GM21526 (cell line): ENCODE measurements around the gene CDX2.

Source experiments
- ATAC-seq: cut with Tn5 transposase; IDR thresholded peaks from one replicate; pipeline ENCODE4 v1.9.1; 2021; ENCODE audit warnings: moderate library complexity; ENCODE audit not compliant: unreplicated experiment, low FRiP score

CDX2 gene

DNA sequence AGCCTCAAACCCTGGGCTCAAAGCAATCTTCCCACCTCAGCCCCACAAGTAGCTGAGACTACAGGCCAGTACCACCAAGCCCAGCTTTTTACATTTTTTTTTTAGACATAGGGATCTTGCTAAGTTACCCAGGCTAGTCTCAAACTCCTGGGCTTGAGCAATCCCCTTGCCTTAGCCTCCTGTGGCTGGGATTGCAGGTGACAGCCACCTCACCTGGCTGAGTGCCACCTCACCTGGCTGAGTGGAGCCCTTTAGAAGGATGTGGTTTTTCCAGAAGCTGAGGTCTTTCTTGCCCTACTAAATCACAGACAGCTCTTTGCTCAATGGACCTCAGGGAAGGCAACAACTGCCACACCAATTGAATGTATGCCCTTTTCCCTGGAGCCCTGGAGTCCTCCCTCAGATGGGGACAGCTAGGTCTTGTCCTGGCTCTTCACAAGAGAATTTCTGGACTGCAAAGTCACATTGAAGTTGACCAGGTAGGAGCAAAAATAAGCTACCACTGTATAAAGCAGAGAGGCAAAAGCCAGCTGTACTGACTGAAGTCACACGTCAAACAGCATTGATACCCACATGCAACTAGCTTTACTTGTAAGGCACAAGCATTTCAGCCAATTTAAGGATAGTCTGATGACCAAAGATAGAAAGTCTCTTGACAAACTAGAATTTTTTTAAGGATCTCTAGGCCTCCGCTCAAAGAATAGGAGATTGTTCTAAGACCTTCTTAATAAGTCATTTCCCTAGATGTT, 35.4 kb downstream of the CDX2 start:
- no peak for ATAC-seq

DNA sequence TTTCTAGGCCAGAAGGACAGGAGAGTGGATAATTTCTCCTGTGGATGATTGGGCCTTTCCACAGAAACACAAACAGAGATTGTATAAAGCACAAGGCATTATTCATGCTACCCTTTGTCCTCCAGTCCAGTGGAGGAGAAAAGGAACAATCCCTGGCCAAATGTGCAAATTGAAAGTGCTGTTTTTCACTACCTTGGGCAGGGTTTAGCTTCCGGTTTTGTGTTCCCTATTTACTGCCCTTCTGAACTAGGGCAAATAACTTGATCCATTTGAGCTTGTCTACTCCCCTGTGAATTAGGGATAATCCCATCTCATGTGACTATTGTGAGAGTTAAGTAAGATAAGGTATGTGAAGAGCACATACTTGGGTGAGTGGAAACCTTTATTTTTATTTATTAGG, 36.0 kb downstream of the CDX2 start:
- no peak for ATAC-seq

DNA sequence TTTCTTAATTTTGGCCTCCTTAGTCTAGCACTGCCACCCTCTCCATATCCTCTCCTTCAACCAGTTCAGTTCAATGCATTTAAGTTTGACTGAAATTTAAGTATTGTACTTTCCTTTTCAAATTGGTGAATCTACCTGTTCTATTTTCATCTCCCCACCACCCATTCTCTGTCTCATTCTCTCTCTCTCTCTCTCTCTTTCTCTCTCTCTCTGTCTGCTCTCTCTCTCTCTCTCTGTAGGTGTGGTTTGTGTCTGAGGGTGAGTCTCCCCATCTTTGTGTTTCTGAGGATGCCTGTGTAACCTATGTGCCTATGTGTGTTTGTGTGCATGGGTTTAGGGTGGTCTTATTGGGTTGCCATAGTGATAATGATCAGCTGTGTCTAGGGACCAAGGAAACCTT, 39.2 kb downstream of the CDX2 start:
- no peak for ATAC-seq

DNA sequence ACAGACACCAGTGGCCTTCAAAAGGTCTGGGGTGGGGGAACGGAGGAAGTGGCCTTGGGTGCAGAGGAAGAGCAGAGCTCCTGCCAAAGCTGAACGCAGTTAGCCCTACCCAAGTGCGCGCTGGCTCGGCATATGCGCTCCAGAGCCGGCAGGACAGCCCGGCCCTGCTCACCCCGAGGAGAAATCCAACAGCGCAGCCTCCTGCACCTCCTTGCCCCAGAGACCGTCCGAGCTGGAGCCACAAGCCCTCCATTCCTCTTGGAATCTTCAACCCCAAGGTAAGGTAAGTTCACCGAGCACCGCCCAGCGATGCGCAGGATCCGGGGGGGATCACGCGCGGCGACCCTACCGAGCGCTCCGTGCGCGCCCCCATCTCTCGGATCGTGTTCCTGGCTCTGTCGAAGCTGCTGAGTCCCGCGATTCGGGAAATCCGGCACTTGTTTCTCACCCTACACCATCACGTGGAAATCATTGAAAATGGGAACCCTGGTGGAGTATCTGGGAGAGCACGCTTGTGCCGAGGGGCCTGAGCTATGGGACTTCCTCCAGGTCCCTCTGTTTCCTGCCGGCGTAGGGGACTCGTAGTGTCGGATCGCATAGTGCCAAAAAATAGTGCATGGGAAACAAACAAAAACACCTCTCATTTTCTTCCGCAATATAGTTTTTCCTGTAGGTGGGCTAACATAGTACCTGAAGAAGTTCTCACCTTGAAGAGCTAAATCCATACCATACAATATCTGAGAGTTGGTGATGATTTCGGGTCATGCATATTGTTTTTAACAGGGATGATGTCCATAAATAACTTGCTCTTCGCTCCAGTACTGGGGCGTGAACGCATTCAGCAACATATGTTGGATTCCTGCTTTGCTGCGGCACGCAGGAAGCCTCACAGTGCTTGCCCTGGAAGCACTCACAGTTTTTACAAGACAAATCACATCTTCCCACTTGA, 40.0 kb downstream of the CDX2 start:
- no peak for ATAC-seq

DNA sequence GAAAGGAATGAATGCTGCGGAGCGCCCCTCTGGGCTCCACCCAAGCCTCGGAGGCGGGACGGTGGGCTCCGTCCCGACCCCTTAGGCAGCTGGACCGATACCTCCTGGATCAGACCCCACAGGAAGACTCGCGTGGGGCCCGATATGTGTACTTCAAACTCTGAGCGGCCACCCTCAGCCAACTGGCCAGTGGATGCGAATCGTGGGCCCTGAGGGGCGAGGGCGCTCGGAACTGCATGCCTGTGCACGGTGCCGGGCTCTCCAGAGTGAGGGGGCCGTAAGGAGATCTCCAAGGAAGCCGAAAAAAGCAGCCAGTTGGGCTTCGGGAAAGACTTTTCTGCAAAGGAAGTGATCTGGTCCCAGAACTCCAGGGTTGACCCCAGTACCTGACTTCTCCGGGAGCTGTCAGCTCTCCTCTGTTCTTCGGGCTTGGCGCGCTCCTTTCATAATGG, 40.7 kb downstream of the CDX2 start:
- ATAC-seq, result no peak

DNA sequence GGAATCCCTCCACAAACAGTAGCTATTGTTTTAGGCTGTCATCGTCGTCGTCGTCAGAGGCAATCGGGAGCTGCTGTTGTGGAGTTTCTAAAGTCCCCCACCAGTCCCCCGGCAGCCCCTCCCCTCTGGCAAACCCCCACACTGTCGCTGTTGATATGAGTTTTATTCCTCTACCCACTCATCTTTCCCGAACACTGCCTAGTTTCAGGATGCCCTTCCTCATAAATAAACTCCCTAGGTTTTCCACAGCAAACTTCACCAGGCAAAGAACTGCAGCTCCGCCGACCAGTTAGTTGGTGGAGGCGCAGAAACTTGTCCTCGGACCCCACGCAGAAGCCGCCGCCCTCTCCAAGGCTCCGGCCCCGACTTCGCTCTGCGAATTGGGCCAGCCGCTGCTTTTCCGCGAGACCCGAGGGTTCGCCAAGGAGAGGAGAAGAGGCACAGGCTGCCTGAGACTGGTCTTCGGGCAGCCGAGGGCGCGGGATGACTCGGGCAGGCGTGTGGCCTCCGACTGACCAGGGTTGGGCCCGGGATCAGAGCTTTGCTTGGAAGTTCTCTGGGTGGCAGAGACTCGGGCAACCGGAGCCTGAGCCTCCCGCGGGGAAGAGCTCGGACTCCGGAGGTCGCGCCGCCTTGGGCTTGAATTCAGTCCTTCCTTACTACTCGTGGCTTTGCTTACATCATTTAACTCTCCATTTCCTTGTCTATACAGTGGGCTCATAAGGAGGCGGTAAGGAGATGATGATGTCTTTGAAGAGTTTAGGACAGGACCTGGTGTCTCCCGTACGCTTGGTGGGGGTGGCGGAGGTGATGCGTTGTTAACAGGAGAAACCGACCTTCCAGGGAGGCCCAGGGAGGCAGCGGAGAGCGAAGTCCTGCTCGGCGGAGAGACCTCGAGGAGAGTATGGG, 41.4 kb downstream of the CDX2 start:
- no peak for ATAC-seq

DNA sequence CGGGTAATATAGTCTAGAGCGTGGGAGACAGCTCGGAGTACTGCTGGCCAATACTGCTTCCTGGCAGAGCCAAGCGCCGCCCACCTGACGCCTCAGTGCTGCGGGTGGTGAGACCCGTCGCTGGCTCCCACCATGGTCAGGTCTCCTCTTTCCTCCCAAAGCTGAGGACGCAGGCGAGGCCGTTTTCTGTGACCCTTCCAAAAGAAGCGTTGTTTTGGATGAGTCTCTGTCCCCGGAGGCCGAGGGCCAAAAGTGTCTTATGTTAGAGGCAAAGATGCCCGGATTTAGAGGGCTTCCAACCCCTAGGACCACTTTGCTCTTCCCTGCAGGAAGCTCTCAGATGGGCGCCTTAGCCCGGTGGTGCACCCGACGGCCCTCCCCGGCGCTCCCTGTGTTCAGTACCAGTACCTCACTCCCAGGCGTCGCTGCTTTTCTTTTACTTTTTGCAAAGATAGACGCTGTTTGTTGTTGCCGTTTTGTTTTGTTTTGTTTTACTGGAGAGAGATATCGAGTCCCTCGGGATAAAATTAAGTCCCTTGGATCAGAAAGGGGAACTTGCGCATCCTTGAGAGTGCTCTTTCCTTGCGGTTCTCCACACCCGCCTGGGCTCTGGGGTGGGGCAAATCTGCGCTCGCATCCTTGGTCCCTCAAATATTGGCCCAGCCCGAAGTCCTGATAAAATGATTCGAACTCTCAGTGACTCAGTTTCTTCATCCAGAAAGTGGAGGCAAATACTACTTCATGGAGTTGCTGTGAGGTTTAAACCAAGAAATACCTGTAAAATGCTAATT, 42.3 kb downstream of the CDX2 start:
- no peak for ATAC-seq

DNA sequence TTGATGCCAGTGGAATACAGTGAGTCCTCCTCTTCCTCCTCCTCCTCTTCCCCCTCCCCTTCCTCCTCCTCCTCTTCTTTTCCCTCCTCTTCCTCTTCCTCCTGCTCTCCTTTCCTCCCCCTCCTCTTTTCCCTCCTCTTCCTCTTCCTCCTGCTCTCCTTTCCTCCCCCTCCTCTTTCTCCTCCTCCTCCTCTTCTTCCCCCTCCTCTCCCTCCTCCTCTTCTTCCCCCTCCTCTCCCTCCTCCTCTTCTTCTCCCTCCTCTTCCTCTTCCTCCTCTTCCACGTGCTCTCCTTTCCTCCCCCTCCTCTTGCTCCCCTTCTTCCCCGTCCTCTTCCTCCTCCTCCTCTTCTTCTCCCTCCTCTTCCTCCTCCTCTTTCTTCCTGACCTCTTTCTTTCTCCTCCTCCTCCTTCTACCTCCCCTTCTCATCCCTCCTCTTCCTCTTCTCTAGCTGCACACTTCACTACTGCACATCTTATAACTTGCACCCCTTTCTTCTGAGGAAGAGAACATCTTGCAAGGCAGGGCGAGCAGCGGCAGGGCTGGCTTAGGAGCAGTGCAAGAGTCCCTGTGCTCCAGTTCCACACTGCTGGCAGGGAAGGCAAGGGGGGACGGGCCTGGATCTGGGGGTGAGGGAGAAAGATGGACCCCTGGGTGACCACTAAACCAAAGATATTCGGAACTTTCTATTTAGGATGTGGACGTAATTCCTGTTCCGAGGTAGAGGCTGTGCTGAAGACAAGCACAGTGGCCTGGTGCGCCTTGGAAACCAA, 43.7 kb downstream of the CDX2 start:
- no peak for ATAC-seq

DNA sequence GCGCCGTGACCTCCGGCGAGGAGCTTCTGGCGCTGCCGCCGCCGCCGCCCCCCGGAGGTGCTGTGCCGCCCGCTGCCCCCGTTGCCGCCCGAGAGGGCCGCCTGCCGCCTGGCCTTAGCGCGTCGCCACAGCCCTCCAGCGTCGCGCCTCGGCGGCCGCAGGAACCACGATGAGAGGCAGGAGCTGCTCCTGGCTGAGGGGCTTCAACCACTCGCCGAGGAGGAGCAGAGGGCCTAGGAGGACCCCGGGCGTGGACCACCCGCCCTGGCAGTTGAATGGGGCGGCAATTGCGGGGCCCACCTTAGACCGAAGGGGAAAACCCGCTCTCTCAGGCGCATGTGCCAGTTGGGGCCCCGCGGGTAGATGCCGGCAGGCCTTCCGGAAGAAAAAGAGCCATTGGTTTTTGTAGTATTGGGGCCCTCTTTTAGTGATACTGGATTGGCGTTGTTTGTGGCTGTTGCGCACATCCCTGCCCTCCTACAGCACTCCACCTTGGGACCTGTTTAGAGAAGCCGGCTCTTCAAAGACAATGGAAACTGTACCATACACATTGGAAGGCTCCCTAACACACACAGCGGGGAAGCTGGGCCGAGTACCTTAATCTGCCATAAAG, 44.5 kb downstream of the CDX2 start:
- ATAC-seq, result no peak

DNA sequence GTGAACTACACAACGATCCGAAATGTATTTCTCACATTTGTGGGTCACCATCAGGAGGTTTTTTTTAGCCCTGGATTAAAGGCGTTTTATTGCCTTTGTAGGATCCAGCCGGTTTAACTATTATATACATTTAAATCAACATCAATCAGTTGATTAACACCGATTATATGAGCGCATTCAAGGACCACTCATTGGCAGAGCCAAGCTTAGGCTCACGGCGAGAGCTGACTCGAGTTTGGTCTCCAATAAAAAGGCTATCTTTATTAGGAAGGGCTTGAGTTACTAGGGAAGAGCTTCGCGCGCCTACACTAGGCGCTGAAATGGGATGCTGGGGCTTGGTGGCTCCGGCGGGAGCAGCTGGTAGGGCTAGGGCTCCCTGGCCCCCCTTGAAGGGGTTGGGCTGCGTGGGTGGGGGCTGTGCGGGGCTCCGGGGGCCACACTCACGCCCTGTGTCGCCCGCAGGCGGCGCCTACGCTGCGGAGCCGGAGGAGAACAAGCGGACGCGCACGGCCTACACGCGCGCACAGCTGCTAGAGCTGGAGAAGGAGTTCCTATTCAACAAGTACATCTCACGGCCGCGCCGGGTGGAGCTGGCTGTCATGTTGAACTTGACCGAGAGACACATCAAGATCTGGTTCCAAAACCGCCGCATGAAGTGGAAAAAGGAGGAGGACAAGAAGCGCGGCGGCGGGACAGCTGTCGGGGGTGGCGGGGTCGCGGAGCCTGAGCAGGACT, 45.2 kb downstream of the CDX2 start:
- no peak for ATAC-seq

DNA sequence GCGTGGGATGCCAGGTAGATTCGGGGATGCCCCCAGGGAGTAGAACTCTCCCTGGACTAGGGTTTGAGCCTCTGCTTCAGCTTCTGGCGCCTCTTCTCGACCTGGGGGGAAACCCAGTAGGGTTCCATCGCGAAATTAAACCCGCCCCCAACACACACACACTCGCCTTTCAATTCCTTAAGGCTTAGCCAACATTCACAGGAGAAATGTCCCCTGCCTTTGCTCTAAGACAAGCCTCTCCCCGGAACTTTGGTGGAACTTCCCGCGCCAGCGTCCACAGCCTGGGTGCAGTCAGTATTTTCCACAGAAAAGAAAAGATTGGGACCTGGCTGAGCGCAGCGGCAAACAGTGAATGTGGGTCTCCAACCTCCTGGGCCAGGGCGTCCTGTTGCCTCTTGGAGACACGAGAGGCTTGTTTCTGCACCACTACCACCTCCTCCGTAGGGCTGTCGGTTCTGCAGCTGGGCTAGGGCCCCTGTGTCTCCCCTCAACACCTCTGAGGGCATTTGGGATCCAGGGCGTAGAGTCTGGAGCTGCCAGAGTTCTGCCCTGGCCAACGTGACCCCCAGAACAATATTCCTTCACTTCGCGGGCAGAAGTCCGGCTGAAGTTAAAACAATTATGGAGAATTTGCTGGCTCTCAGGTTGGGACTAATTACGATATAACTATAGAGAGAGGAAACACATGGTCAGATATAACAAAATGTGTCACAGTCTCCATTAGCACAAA, 46.1 kb downstream of the CDX2 start:
- no peak for ATAC-seq

DNA sequence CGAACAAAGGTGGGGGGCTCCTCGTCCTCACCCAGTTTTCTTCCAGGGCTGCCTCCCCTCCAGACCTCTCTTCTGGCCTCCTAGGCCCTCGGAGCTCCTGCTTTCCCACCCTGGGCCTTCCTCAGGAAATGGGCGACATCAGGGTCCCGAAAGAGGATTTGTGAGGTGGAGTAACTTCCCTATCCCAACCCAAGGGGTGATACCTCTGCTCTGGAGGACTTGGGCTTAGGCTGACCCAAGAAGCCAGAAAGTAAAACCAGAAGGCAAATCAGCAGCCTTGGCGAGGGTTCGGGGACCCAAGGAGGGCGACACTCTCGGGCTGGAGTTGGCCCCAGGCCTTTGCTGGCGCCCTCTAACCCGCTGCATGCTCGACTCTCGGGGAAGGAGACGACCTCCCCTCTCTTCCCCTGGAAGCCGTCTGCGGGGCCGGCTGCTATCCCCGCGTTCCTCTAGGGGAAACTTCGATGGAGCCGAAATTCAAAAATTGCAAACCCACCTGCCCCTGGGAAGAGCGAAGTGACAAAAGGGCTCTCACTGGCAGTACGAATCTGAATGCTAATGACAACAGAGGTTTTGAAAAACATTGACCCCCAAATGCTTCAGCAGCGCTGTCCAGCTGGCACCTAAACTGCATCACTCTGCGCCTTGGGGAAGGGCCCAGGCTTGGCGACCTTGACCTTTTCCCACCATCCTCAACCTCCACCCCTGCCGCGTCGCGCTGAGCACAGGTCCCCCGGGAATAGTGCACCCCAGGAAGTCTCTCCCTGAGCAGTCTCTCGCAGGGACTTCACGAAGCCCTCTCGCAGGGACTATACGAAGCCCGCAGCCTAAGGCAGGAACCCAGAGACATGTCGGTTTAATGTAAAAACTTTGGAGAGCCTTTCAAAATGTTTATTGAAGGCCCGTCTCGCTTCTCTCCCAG, 46.9 kb downstream of the CDX2 start:
- ATAC-seq, result no peak

DNA sequence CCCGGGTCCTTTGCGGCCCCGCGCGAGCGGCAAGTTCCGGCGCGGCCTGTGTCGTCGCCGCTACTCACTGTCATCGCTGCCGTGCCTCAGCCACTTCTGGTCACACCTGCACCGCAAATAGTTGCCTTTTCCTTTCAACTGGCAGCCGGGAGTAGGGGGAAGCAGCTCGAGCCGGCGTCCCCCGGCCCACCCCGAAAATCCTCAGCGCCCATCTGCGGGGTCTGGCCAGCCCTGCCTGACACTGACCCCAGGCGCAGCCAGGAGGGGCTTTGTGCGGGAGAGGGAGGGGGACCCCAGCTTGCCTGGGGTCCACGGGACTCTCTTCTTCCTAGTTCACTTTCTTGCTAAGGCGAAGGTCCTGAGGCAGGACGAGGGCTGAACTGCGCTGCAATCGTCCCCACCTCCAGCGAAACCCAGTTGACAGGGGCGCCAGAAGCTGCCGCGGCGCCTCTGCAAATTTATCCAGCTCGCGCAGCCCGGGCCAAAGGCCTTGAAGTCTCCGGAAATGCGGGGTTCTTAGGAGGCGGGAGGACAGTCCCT, 47.6 kb downstream of the CDX2 start:
- no peak for ATAC-seq

DNA sequence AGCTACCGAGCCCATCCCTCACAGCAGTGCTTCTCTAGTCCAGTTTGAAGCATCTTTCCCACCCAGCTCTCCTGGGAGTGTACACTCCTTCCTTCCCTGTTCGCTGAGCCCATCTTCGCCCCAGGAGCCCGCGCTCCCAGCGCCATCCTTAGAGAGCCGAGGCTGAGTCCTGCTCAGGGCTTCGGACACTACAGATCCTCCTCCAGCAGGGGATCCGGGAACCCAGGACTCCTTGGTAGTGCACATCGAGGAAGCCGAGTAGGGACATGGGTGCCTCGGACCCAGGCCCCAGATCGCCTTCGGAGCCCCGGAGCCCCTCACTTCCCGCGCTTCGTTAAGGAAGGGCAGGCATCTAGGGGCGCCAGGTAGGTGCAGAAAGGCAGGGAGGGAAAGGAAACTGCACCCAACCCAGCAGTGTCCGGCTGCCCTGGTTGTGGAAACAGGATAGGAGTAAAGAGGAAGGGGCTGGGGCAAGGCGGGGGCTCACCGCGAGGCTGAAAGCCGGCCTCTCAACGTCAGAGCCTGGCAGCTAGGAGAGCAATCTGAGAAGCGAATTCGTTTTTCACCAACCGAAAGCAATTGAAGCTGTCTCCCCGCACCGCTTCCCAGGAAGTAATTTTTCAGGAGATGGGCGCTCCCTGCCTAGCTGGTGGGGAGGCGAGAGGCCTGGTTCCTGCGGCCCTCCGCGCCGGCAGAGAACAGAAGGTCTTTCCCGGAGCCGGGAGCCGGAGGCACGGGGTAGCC, 48.3 kb downstream of the CDX2 start:
- no peak for ATAC-seq

DNA sequence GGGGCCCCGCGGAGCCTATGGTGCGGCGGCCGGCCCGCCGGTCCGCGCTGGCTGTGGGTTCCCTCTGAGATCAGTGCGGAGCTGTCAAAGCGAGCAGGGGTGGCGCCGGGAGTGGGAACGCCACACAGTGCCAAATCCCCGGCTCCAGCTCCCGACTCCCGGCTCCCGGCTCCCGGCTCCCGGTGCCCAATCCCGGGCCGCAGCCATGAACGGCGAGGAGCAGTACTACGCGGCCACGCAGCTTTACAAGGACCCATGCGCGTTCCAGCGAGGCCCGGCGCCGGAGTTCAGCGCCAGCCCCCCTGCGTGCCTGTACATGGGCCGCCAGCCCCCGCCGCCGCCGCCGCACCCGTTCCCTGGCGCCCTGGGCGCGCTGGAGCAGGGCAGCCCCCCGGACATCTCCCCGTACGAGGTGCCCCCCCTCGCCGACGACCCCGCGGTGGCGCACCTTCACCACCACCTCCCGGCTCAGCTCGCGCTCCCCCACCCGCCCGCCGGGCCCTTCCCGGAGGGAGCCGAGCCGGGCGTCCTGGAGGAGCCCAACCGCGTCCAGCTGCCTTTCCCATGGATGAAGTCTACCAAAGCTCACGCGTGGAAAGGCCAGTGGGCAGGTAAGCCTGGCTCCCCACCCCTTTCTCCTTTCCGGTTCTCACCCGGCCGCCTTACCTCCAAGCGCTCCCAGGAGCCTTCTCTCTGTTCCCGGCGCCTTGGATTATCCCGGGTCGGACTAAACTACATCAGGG, 49.0 kb downstream of the CDX2 start, which contains the start of gene PDX1:
PDX1 (plus strand) TSS at position 67 of the 743 bp plus-strand sequence; CDS start at position 206, 139 bp downstream.
- no peak for ATAC-seq
